Testis (tissue), 3 donors: ENCODE data around the gene DUSP2. TPM values are rescaled to one million over a fixed set of nuclear protein-coding genes. Genes with fewer than 3 reads are reported as not detected.

Experiments used
- DNase-seq: peaks from one replicate; pipeline ENCODE4 v3.0.0-alpha.2; 2019
- H3K27ac ChIP-seq, 2 donors: fragments of 200-600 bp; sonication (generic); one replicate each; pipeline ENCODE4 v1.5.1; 2019
- H3K27me3 ChIP-seq: fragments of 200-600 bp; sonication (generic); one replicate; pipeline ENCODE4 v1.5.1; 2019
- H3K36me3 ChIP-seq: fragments of 200-600 bp; sonication (generic); one replicate; pipeline ENCODE4 v1.5.1; 2017; ENCODE audit warnings: low read depth; ENCODE audit errors: missing control alignments
- H3K4me1 ChIP-seq: fragments of 200-600 bp; sonication (generic); one replicate; pipeline ENCODE4 v1.5.1; 2019
- H3K4me3 ChIP-seq, 2 donors: fragments of 200-600 bp; sonication (generic); one replicate each; pipeline ENCODE4 v1.5.1; 2017 to 2019
- H3K9me3 ChIP-seq: fragments of 200-600 bp; sonication (generic); one replicate; pipeline ENCODE4 v1.5.1; 2017
- CTCF ChIP-seq, 3 experiments: fragments of 450-650 bp in 2 of 3; fragments of 200-600 bp in 1 of 3; sonication (generic) in 1 of 3; IDR thresholded peaks; one replicate each; pipeline ENCODE4 v1.5.1; 2016 to 2019; ENCODE audit warnings: antibody characterized with exemption in 3 of 3, mild to moderate bottlenecking in 2 of 3, moderate library complexity in 1 of 3
- POLR2A ChIP-seq: fragments of 450-650 bp; IDR thresholded peaks from one replicate; pipeline ENCODE4 v1.6.1; 2017; ENCODE audit warnings: antibody characterized with exemption, mild to moderate bottlenecking, moderate library complexity
- WGBS, 2 donors: methylation state at CpG; one replicate each; pipeline ENCODE4 v1.1.5; 2018; 5-methylcytosine and 5-hydroxymethylcytosine counted together
- intact Hi-C: fragments of 100-400 bp; cut with DNase I; formaldehyde crosslinking; loops from one replicate; pipeline ENCODE4 v1.15.1; 2023; ENCODE audit warnings: low total_unique reads
- polyA plus RNA-seq: library from polyadenylated mRNA; stranded (reverse); fragments of 350-450 nt; fragmentation: Illumina TruSeq; extraction: RNeasy Lipid Tissue Mini Kit (QIAGEN cat#74804); gene quantifications from one replicate; pipeline ENCODE4 v1.2.3, GENCODE V29; 2014; ENCODE audit warnings: low read depth, low replicate concordance; ENCODE audit not compliant: insufficient read depth
- total RNA-seq, 2 donors: library from RNA; depleted of rRNA; stranded (reverse); fragments of >200 nt; gene quantifications; one replicate each; pipeline ENCODE4 v1.2.3, GENCODE V29; 2016

Gene DUSP2
- total and polyA plus RNA-seq, 3 donors from 2014 or later = 5.7 to 16.5 (median 6.3) TPM

- no peak for DNase-seq
- H3K4me3 ChIP-seq = no peak overlapping the region
- TF ChIP-seq CTCF (IDR thresholded peaks at IDR 0.05) = no peak
- no peak for TF ChIP-seq POLR2A
- intact Hi-C loops = no loop called here
- no peaks in the 10 kb centered on the region for H3K27me3 ChIP-seq
- no peaks in the 10 kb centered on the region for H3K36me3 ChIP-seq
- peaks cover 18% of the 10 kb centered on the region for H3K4me1 ChIP-seq
- no peak overlapping the region for H3K27ac ChIP-seq
- WGBS, 2 donors = 65 to 90% methylated on average over 2 to 5 of the region's 5 CpGs
- no peaks in the 10 kb centered on the region for H3K9me3 ChIP-seq
Measured at GRCh38 chr2:96108151-96108540, 37.1 kb downstream of the DUSP2 start.

GRCh38 chr2:96107708-96108065 lies 37.6 kb downstream of the DUSP2 start:
- Histone ChIP-seq H3K27ac (no peak overlapping the region), H3K36me3 (no peaks in the 10 kb centered on the region), H3K9me3 (no peaks in the 10 kb centered on the region), H3K27me3 (no peaks in the 10 kb centered on the region), H3K4me1 (peaks cover 18% of the 10 kb centered on the region), H3K4me3 (no peak overlapping the region)
- 96 to 98% methylated on average over 3 of the region's 3 CpGs for WGBS, 2 donors
- intact Hi-C loops = no loop called here
- DNase-seq = no peak
- no peak for TF ChIP-seq POLR2A
- no peak for TF ChIP-seq CTCF (IDR thresholded peaks at IDR 0.05)

GRCh38 chr2:96106991-96107707 lies 38.1 kb downstream of the DUSP2 start:
- Histone ChIP-seq H3K27me3 (no peaks in the 10 kb centered on the region), H3K4me1 (peaks cover 18% of the 10 kb centered on the region), H3K9me3 (no peaks in the 10 kb centered on the region), H3K27ac (no peak overlapping the region), H3K36me3 (no peaks in the 10 kb centered on the region), H3K4me3 (no peak overlapping the region)
- 73 to 80% methylated on average over 9 of the region's 9 CpGs for WGBS, 2 donors
- TF ChIP-seq POLR2A (no peak), CTCF (IDR thresholded peaks at IDR 0.05) (no peak)
- DNase-seq = no peak
- intact Hi-C loops = no loop called here

GRCh38 chr2:96105994-96106715 lies 39.1 kb downstream of the DUSP2 start:
- intact Hi-C loops = no loop called here
- H3K9me3 ChIP-seq = no peaks in the 10 kb centered on the region
- no peak for DNase-seq
- no peaks in the 10 kb centered on the region for H3K36me3 ChIP-seq
- peaks cover 23% of the 10 kb centered on the region for H3K4me1 ChIP-seq
- 98 to 99% methylated on average over 8 of the region's 8 CpGs for WGBS, 2 donors
- H3K27me3 ChIP-seq = no peaks in the 10 kb centered on the region
- H3K4me3 ChIP-seq = no peak overlapping the region
- H3K27ac ChIP-seq = no peak overlapping the region
- TF ChIP-seq CTCF (IDR thresholded peaks at IDR 0.05) (no peak), POLR2A (no peak)
